Activated CD4-positive, alpha-beta T cell treated with anti-CD3 and anti-CD28 coated beads, Interleukin-2, amount 10 ng/mL, durations not matched to agents 24 days and 14 days (primary cell): Measurements from ENCODE around the gene KCTD19. TPM values are rescaled to one million over a fixed set of nuclear protein-coding genes. Genes with fewer than 3 reads are reported as not detected.
A peak's percentile ranks its signal among the peaks of the same experiment; 100 is the strongest.

Experiments
- DNase-seq: peaks from one replicate; pipeline ENCODE4 v3.0.0; 2022
- H3K27ac Mint-ChIP-seq: one replicate; pipeline ENCODE4 v1.8.0; 2022; ENCODE audit warnings: mild to moderate bottlenecking, mixed read lengths
- H3K27me3 Mint-ChIP-seq: one replicate; pipeline ENCODE4 v1.8.0; 2022; ENCODE audit warnings: mixed read lengths
- H3K36me3 Mint-ChIP-seq: one replicate; pipeline ENCODE4 v1.8.0; 2022; ENCODE audit warnings: low read depth, mild to moderate bottlenecking, mixed read lengths
- H3K4me1 Mint-ChIP-seq: one replicate; pipeline ENCODE4 v1.8.0; 2021; ENCODE audit warnings: mixed read lengths
- H3K4me3 Mint-ChIP-seq: one replicate; pipeline ENCODE4 v1.8.0; 2022; ENCODE audit warnings: mild to moderate bottlenecking, moderate library complexity, mixed read lengths
- H3K9me3 Mint-ChIP-seq: one replicate; pipeline ENCODE4 v1.8.0; 2021; ENCODE audit warnings: mixed read lengths
- intact Hi-C: fragments of 100-400 bp; cut with micrococcal nuclease; formaldehyde crosslinking; loops from one replicate; pipeline ENCODE4 v1.15.1; 2023
- total RNA-seq: library from RNA; stranded (reverse); gene quantifications from 2 replicates; pipeline ENCODE4 v1.2.3, GENCODE V29; 2022

KCTD19 gene
- total RNA-seq, 1 donor from 2014 or later, result 1.0 TPM

DNA sequence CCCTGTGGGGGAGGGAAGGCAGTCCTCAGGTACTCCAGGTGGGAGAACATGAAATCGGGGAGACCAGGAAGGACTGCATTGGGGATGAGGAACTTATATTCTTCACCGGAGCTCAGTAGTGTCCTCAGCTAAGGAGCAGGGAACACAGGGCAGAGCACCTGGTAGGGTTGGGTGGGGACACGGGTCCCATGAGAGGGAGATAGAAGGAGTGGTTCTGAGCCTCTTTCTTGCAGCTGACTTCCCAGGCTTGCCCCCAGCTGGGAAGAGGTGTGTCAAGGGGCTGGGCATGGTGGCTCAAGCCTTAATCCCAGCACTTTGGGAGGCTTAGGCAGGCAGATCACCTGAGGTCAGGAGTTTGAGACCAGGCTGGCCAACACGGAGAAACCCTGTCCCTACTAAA, 81.4 kb downstream of the KCTD19 start:
- Mint-ChIP-seq H3K27me3 (peaks cover 9% of the 10 kb centered on the region), H3K4me1 (peaks cover 52% of the 10 kb centered on the region), H3K4me3 (peak overlapping the region; percentile 89), H3K27ac (peak overlapping the region; percentile 96), H3K9me3 (no peaks in the 10 kb centered on the region), H3K36me3 (peaks cover 13% of the 10 kb centered on the region)
- intact Hi-C loops, result loop anchor here (10.0 kb wide), 1 partner anchor 600 kb away; the partner anchor contains the start of genes CENPT, NUTF2 and THAP11
- no peak for DNase-seq

DNA sequence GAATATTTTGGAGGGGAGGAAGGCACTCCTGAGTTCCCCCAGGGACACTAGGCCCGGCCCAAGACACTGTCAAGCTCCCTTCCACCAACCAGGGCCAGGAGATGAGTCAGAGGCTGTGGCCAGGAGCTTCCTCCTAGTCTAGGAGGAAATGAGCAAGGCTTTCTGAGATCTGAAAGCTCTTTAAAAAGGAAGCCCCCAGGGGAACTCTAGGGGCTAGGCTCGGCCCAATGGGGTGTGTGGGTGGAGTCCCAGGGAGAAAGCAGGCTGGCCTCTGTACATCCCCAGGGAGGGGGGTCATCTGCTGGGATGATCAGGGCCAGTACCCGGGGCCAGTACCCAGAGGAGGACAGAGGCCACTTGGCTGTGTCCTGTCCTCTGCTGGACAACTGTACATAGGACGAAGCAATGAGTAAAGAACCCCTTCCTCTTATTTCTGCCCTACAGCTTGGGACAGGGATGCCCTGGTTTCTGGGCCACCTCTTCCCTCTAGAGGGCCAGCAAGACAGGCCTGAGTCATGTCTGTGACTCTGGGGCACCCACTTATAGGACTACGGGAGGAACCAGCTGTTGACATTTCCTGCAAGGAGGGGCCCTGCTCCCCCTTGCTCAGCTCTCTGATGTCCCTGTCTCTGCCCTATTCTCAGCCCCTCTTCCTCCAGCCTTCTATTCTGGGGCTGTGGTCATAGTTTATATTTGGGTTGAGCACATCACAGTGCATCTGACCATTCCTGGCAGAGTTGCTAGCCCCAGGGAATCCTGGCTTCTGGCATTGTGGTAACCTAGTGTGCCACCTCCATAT, 82.0 kb downstream of the KCTD19 start:
- peak; percentile 93 for DNase-seq
- H3K4me3 Mint-ChIP-seq, result peak overlapping the region; percentile 89
- peaks cover 15% of the 10 kb centered on the region for H3K36me3 Mint-ChIP-seq
- H3K27ac Mint-ChIP-seq, result peak overlapping the region; percentile 96
- H3K27me3 Mint-ChIP-seq, result peaks cover 4% of the 10 kb centered on the region
- intact Hi-C loops, result loop anchor here (1.0 to 10.0 kb wide), 5 partner anchors 8 to 600 kb away; partner anchors contain the start of genes CENPT, NUTF2, THAP11 and TMEM208
- no peaks in the 10 kb centered on the region for H3K9me3 Mint-ChIP-seq
- peaks cover 49% of the 10 kb centered on the region for H3K4me1 Mint-ChIP-seq

DNA sequence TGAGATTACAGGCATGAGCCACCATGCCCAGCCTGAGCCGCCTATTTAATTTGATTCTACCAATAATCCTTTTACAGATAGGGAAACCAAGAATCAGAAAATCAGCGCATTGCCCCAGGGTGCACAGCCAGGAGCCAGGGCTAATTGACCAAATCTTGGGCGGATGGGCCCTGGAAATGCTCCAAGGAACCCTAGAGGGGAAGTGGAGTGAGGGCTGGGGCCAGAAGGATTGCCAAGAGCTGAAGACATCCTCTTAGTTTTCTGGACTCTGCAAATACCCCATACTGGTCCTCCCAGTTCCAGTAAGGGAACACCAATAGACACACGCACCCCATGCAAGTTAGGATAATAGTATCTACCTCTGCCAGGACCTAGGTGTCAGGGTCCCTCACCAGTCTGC, 83.1 kb downstream of the KCTD19 start:
- Mint-ChIP-seq H3K4me3 (peak overlapping the region; percentile 89), H3K4me1 (peaks cover 43% of the 10 kb centered on the region), H3K27ac (peak overlapping the region; percentile 96), H3K27me3 (peaks cover 1% of the 10 kb centered on the region), H3K36me3 (peaks cover 21% of the 10 kb centered on the region), H3K9me3 (no peaks in the 10 kb centered on the region)
- intact Hi-C loops, result loop anchor here (10.0 kb wide), 1 partner anchor 601 kb away; the partner anchor contains the start of genes CENPT, NUTF2 and THAP11
- no peak for DNase-seq

DNA sequence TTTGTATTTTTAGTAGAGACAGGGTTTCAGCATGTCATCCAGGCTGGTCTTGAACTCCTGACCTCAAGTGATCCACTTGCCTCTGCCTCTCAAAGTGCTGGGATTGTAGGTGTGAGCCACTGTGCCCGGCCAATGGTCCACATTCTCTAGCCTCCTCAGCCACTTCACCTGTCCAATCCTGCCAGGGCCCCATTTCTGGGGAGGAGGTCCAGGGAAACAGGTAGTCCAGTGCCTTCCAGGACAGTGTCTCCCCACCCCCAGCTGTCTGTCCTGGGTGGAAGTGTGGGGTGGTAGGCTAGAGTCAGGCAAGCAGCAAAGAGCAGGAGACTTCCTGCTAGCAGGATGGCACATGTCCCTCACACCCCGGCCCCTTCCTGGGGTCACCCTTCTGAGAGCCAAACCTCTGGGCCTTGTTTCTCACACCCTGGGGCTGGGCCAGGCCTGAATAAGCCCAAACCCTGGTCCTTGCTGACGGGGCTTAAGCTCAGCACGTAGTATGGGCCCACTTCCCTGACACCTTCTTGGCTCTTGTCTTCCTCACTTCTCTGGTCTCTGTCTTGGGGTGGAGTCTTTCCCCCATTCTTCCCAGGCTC, 84.3 kb downstream of the KCTD19 start:
- no peaks in the 10 kb centered on the region for H3K27me3 Mint-ChIP-seq
- H3K36me3 Mint-ChIP-seq, result peaks cover 34% of the 10 kb centered on the region
- H3K9me3 Mint-ChIP-seq, result no peaks in the 10 kb centered on the region
- no peak for DNase-seq
- H3K27ac Mint-ChIP-seq, result peak overlapping the region; percentile 72
- intact Hi-C loops, result loop anchor here (10.0 kb wide), 1 partner anchor 603 kb away; the partner anchor contains the start of genes CENPT, NUTF2 and THAP11
- no peak overlapping the region for H3K4me3 Mint-ChIP-seq
- peaks cover 34% of the 10 kb centered on the region for H3K4me1 Mint-ChIP-seq

DNA sequence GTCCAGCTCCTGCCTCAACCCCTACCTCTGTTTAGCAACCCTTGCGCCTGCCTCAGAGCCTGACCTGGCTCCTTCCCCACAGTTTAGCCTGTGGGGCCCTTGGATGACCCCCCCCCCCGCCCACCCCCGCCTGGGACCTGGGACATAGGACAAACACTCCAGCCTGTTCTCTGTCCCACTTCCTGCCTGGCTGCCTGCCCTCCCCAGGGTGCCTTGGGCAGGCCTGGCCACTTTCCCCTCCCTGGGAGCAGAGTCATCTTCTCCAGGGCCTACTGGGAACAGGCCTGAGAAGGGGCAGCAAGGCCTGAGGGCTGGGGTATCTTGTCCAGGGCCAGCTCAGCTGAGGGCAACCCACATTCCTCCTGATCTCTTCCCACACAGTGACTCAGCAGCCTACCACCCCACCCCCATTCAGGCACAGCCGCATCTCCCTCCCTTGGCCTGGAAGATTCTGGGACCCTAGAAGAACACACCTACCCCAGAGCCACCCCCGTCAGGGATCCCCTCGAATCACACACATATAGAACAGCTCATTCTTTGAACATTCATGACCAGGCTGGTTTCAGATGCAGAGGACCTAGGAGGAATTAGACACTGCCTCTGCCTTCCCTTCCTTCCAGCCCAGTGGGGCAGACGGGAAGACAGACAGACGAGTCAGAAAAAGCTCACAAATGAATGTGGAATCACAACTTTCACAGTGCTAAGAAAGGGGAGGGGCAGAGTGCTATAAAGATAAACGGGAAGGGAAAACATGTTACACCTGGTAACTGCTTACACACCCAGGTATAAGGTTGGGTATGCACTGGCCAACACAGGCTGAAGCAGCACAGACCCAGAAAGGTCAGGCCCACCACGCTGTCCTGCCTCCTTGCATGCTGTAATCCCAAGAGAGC, 85.3 kb downstream of the KCTD19 start:
- Mint-ChIP-seq H3K9me3 (no peaks in the 10 kb centered on the region), H3K4me1 (peaks cover 36% of the 10 kb centered on the region), H3K4me3 (peak overlapping the region; percentile 10), H3K27me3 (no peaks in the 10 kb centered on the region), H3K27ac (peak overlapping the region; percentile 88), H3K36me3 (peaks cover 41% of the 10 kb centered on the region)
- intact Hi-C loops, result loop anchor here (10.0 kb wide), 1 partner anchor 604 kb away; the partner anchor contains the start of genes CENPT, NUTF2 and THAP11
- no peak for DNase-seq

DNA sequence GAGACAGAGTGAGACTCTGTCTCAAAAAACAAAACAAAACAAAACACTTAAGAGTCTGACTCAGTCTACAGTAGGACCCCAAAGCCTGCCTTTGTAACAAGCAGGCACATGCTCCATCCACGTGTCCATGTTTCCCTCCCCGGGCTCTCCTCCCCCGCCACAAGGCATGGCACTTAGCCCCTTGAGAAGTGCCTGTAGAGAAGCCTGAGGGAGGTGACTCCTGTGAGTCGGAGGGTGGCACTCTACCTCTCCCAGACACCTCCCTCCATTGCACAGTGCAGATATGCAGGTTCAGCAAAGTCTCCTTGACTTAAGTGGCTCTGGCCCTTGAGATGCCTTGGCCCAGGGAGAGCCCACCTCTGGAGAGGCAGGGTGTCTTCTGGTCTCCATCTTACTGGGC, 86.0 kb downstream of the KCTD19 start:
- DNase-seq, result no peak
- Mint-ChIP-seq H3K9me3 (no peaks in the 10 kb centered on the region), H3K27me3 (no peaks in the 10 kb centered on the region), H3K4me1 (peaks cover 38% of the 10 kb centered on the region), H3K27ac (no peak overlapping the region), H3K36me3 (peaks cover 45% of the 10 kb centered on the region), H3K4me3 (no peak overlapping the region)
- intact Hi-C loops, result loop anchor here (10.0 kb wide), 1 partner anchor 604 kb away; the partner anchor contains the start of genes CENPT, NUTF2 and THAP11

Other genes with a start within 250 kb of the KCTD19 start
- 19.4 and 19.8 TPM in 2 replicates for gene PHAF1, start 216.8 kb downstream of the KCTD19 start, total RNA-seq
- 5.5 and 5.6 TPM in 2 replicates for gene B3GNT9, start 175.7 kb downstream of the KCTD19 start, total RNA-seq
- gene TRADD, start 166.8 kb downstream of the KCTD19 start, total RNA-seq, result 28.9 and 30.1 TPM in 2 replicates
- gene FBXL8, start 166.8 kb downstream of the KCTD19 start, total RNA-seq, result 25.1 and 30.0 TPM in 2 replicates
- 48.5 and 54.0 TPM in 2 replicates for gene HSF4, start 162.0 kb downstream of the KCTD19 start, total RNA-seq
- 31.0 and 36.7 TPM in 2 replicates for gene NOL3, start 156.2 kb downstream of the KCTD19 start, total RNA-seq
- 51.3 and 55.1 TPM in 2 replicates for gene MATCAP1, start 142.8 kb downstream of the KCTD19 start, total RNA-seq
- gene EXOC3L1, start 136.6 kb downstream of the KCTD19 start, total RNA-seq, result 0.12 TPM in 1 of 2 replicates, not detected in the other
- 165 and 166 TPM in 2 replicates for gene E2F4, start 134.6 kb downstream of the KCTD19 start, total RNA-seq
- gene ELMO3, start 127.6 kb downstream of the KCTD19 start, total RNA-seq, result 8.2 and 8.7 TPM in 2 replicates
- gene TMEM208, start 99.6 kb downstream of the KCTD19 start, total RNA-seq, result 65.0 and 65.6 TPM in 2 replicates
- 128 TPM in 2 replicates for gene FHOD1, start 79.3 kb downstream of the KCTD19 start, total RNA-seq
- gene SLC9A5, start 77.8 kb downstream of the KCTD19 start, total RNA-seq, result 5.3 TPM in 2 replicates
- 43.4 and 43.8 TPM in 2 replicates for gene PLEKHG4, start 47.2 kb downstream of the KCTD19 start, total RNA-seq
- 0.23 TPM in 1 of 2 replicates, not detected in the other for gene LRRC36, start 74 bp upstream of the KCTD19 start, total RNA-seq
- gene TPPP3, start 66.8 kb upstream of the KCTD19 start, total RNA-seq, result not detected in 2 replicates
- 0.54 and 0.85 TPM in 2 replicates for gene ZDHHC1, start 89.7 kb upstream of the KCTD19 start, total RNA-seq
- gene HSD11B2, start 104.4 kb upstream of the KCTD19 start, total RNA-seq, result 3.5 and 5.2 TPM in 2 replicates
- gene ATP6V0D1, start 154.4 kb upstream of the KCTD19 start, total RNA-seq, result 30.9 and 31.8 TPM in 2 replicates
- gene AGRP, start 156.8 kb upstream of the KCTD19 start, total RNA-seq, result not detected in 2 replicates
- gene RIPOR1, start 202.1 kb upstream of the KCTD19 start, total RNA-seq, result 23.3 and 27.7 TPM in 2 replicates
- gene CTCF, start 235.8 kb upstream of the KCTD19 start, total RNA-seq, result 60.2 and 62.5 TPM in 2 replicates